HG02884 (cell line): ENCODE results near the gene TRIML1.

Experiments
- ATAC-seq: cut with Tn5 transposase; IDR thresholded peaks from one replicate; pipeline ENCODE4 v1.9.1; 2021; ENCODE audit warnings: mild to moderate bottlenecking, moderate library complexity; ENCODE audit not compliant: unreplicated experiment

Gene TRIML1, protein sequence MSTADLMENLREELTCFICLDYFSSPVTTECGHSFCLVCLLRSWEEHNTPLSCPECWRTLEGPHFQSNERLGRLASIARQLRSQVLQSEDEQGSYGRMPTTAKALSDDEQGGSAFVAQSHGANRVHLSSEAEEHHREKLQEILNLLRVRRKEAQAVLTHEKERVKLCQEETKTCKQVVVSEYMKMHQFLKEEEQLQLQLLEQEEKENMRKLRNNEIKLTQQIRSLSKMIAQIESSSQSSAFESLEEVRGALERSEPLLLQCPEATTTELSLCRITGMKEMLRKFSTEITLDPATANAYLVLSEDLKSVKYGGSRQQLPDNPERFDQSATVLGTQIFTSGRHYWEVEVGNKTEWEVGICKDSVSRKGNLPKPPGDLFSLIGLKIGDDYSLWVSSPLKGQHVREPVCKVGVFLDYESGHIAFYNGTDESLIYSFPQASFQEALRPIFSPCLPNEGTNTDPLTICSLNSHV

DNA sequence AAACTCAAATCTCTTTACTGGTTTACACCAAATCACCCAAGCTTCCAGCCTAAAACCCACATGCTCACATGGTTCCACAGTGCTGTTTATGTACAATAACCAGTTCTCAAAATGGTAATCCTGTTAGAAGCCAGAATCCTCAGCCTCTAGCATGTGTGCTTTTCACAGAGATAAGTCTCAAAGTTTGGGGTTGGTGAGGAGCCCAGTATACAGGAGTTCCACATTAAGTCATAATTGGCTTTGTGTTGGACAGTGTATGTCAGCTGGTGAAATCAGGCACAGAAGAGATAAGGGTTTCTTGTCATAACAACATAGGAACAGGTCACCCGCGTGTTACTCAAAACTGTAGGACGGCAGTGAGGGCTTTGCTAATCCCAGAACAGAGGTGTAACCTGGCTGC, at the start of gene TRIML1:
Gene TRIML1, plus strand, starts transcription at position 301 of the 400 bp plus-strand sequence. CDS start 118 bp downstream, outside the sequence.
- no peak for ATAC-seq

DNA sequence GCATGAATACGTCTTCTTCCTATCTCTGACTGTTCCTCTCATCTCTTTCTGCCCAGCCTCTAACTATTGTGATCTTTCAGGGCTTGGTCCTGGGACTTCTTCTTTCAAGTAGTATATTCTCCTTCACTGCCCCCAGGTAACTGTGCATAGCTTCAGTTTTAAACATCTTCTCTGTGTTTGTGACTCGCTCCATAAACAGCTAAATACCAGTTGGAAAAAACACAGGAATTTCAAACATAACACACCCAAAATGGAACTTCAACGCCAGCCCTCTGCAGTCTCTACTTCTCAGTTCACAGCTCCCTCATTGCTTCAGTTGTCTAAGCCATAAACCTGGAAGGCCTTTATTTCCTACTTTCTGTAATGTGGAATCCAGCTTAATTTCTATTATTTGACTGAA, 46.4 kb upstream of the TRIML1 start:
- ATAC-seq = no peak

DNA sequence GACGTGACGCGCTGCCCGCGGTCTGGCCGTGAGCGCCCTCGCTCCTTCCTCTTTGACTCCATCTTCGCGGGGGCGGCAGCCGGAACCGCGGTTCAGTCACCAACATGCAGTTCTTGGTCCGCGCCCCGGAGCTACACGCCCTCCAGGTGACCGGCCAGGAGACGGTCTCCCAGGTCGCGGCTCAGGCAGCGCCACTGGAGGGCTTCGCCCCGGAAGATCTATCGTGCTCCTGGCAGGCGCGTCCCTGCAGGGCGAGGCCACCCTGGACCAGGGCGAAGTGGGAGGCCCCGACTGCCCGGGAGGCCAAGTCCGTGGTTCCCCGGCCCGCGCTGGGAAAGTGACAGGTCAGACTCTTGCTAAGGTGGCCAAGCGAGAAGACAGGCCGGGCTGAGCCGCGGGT, 32.8 kb upstream of the TRIML1 start:
- ATAC-seq = no peak

DNA sequence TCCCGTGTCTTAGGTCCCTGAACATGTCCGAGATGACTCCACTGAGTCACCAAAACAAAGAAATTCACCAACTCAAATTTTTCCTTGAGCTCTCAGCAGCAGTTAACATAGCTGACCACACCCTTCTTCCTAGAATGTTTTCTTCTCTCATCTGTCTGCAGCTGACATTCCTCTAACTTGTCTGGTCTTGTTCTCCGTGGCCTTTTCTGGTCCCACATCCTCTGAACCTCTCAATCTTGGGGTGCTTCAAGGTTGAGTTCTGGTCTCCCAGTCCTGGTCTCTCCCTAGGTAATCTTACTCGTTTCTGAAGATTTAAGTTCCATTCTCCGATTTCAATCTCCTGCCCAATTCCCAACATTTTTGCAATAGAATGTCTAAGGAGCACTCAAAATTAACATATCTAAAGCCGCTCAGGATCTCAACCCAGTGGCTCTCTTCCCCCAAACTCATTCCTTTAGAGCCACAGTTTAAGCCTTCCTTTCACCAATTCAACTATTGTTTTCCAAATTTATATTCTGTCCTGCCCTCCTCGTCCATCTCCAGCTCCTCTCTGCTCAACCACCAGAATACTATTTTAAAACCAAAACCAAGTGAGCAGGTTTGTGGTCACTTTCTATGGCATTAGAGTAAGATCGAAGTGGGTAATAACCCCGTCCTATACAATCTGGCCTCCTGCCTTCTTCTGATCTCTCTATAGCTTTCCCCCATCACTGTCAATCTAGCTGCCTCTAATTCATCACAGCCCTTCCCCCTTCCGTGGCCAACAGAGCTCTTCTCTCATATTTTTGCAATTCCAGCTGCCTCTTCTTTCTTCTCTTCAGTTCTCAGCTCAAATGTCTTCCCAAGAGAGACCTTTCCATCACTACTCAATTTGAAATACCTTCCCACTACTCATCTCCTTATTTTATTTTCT, 31.1 kb upstream of the TRIML1 start:
- no peak for ATAC-seq

DNA sequence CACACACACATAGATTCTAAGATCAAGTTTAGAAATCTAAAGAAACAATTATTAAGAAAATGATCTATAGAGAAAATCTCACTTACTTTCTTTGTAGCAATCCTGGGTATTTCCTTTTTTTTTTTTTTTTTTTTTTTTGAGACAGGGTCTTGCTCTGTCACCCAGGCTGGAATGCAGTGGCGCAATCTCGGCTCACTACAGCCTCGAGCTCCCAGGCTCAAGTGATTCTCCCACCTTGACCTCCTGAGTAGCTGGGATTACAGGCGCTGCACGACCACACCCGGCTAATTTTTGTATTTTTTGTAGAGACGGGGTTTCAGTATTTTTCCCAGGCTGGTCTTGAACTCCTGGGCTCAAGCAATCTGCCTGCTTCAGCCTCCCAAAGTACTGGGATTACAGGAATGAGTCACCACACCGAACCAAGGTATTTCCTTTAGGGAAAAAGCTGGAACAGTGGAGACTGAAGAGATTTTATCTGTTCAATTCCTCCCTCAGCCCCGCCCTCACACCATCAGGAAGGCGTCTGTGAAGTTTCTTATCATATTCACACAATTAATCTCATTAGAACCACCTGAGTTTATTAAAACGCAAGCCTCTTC, 30.0 kb upstream of the TRIML1 start, which contains the start of gene TRIML2:
Gene TRIML2, minus strand, starts transcription at position 447 of the 599 bp plus-strand sequence. CDS start 4,235 bp downstream, outside the sequence.
- no peak for ATAC-seq

DNA sequence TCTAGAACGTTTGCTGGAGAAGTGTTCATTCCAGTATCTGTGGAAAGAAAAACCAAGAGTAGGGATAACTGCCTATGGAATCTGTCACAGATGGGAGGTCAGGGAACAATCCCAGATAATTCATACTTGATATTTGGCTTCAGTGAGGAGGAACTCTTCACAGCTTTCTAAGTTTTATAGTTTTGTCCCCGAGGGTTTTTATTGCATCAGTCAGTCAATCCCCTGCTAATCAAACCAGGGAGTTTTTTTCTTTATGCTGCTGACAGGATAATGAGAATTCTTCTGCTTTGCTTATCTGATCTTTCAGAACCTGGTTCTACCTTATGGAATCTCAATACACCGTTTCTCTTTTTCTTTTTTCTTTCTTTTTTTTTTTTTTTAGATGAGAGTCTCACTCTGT, 29.2 kb upstream of the TRIML1 start:
- no peak for ATAC-seq

DNA sequence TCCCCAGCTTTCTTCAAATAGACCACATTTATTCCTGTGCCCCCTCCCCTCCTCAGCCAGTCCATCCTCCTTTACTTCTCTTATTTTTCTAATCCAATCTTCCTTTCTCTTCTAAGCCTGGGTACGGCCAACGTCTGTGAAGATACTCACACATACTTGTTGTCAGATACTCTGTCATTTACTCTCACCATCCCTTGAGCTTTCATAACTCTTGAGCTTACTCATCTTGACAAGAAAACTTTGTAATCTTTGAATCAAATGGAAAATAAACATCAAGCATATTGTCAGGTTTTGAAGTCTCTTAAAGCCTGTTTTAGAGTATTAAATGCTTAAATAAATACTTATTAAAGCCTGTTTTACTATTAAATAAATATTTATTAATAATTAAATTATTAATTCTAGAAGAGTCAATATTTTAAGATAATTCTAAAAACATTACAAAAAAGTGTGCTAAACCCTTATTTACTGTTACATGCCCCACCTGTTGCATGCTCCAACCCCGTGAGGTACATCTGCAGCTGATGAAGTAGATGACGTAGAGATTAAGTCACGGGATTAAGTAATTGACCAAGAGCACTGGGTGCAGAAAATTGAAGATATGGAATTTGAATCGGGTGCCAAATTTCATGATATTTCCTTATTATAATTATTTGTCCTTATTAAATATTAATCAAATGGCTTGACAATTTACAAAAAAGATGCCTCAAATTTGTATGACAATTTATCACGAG, 28.3 kb upstream of the TRIML1 start:
- no peak for ATAC-seq

DNA sequence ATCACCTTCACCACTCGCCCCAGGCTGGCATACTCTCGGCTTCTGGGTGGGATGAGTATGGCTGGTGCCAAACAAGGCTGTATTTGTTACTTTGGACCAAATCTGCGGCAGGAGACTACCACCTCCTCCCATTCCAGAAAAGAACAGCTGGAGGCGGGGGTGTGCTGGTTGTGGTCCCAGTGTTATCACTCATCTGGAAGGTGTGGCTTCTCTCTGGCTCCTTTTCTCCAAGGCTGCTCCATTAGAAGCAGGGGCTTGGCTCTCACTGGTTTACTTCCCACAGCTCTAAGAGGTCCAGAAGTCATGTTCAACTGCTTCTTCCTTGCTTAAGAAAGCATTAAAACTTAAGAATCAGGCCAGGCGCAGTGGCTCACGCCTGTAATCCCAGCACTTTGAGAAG, 27.3 kb upstream of the TRIML1 start:
- ATAC-seq = no peak

DNA sequence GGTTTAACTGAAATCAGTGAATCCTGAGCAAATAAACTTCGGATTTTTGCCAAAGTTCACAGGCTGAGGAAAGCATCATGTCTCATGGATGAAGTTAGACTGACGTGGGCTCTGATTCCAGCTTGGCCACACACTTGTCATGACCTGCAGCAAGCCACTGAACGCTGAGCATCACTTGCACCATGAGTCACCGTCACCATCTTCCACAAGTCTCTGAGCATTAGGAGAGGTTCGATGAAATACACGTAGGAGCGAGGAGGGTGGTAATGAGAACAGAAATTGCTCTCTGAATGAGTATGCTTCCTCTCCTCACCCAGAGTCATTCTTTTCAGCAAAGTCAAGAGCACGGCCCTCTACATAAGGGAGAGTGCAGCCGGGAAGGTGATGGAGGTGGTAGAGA, 26.1 kb upstream of the TRIML1 start:
- no peak for ATAC-seq

DNA sequence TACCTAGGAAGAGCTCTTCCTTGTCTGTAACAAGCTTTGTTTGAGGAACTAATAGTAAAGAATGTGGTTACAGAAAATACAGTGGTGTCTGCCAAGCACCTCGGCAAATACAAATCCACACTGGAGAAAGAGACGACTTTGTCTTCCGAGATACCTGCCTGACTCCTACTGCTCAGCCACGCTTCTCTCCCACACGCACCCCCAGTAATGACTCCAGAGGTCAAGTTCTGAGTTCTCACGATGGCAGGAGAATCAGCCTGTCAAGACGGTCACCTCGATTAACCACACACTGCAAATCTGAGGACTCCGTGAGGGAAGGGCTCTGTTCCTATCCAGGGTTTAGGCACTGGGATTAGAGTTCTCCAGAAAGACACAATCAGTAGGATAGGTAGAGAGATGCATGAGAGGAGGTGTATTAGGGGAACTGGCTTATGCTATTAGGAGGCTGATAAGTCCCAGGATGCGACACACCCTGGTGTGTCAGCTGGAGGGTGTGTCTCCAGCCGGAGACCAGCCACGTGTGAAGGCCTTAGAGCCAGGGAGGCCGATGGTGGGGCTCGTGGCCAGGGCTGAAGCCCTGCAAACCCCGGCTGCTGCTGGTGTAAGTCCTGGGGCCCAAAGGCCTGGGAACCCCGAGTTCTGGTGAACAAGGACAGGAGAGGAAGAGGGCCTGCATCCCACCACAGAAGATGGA, 21.5 kb upstream of the TRIML1 start:
- no peak for ATAC-seq

DNA sequence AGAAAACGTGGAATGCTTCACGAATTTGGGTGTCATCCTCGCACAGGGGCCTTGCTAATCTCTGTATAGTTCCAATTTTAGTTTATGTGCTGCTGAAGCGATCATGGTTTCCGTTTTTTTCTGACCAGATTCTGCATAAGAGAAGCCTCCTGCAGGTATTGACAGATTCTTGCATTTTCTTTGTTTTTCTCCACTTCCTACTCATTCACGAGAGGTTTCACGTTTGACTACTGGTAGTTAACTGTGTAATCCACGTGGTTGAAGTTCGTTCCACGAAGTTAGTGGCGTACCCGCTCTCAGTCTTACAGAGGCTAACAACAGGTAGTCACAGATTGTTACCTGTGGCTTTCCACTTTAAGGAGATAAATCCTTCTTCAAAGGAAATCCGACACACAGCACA, 17.7 kb upstream of the TRIML1 start:
- no peak for ATAC-seq

DNA sequence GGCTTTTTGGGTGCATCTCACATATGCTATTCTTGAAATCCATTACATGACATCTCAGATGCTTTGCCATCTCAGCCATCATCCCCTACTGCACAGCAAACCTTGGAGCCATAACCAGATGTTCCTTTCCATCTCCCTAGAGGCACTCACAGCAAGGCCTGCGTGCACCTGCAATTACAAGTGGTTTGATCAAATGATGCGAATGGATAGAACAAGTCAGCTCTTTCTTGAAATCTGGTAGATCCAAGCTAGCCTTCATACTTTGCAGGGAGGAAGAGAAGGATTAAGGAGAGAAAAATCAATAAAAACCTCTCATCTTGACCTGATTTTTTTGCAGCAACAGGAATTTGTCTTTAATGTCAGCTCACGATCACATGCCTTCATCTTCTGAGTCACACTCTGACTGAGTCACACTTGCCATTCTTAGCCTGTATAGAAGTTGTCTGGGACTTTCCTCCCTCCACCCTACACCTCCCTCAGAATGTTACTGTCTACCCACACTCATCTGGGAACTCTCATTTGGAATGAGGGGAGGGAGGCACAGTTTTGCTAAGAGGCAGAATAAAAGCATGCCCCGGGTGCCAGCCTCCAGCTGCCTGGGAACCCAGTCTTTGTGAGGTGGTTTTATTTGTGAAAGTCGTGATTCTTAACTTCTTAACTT, 11.9 kb upstream of the TRIML1 start:
- no peak for ATAC-seq

DNA sequence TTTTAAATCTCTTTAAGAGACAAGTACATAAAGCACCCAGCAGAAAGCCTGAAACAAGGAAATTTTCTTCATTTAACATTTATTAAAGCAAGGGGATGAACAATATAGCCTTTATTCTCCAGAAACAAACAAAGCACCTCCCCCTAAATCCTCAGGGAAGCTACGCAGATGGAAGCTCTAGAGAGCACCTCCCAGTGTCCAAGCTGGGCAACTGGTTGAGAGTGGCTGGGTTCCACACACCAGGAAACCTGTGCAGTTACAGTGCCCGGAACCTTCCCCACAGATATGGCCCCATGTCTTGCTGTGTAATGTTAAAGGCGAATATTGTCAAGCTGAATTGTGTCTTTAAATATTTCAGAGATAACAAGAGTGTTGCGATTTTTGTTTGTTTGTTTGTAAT, 8.9 kb upstream of the TRIML1 start:
- ATAC-seq = no peak

DNA sequence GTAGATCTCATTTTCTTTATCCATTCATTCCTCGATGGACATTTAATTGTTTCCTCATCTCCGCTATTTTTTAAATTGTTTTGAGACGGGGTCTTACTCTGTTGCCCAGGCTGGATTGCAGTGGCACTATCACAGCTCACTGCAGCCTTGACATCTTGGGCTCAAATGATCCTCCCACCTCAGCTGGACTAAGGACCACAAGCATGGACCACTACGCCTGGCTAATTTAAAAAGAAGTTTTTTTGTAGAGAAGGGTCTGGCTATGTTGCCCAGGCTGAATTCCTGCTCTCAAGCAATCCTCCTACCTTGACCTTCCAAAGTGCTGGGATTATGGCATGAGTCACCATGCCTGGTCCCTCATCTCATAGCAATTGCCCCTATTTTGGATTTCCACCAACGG, 7.0 kb upstream of the TRIML1 start:
- ATAC-seq = no peak

DNA sequence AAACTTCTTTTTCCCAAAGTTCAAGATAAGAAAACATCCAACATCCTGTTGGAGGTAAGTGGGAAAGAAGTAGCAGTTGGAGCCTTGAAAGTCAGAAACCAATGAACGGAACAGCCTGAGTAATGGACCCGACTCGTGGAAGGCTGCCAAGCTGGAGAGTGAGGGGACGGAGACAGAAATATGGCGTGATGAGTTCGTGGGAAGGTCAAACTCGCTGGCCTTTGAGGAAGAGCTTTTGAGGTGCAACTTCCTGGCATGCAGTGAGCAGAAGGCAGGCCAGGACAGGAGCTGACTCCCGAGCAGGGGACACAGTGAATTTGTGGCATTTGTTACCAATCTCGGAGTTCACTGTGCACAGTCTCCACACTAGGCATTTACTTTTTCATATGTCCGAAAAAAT, 1.0 kb upstream of the TRIML1 start:
- no peak for ATAC-seq

DNA sequence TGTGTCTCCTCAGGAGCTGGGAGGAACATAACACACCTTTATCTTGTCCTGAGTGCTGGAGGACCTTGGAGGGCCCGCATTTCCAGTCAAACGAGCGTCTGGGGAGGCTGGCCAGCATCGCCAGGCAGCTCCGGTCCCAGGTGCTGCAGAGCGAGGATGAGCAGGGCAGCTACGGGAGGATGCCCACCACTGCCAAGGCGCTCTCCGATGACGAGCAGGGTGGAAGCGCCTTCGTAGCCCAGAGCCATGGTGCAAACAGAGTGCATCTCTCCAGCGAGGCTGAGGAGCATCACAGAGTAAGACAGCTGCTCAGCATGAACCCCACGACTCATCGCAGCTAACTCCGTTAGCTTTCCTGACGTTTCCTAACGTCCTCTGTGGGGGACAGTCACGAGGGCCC, 430 bp downstream of the TRIML1 start:
- no peak for ATAC-seq

DNA sequence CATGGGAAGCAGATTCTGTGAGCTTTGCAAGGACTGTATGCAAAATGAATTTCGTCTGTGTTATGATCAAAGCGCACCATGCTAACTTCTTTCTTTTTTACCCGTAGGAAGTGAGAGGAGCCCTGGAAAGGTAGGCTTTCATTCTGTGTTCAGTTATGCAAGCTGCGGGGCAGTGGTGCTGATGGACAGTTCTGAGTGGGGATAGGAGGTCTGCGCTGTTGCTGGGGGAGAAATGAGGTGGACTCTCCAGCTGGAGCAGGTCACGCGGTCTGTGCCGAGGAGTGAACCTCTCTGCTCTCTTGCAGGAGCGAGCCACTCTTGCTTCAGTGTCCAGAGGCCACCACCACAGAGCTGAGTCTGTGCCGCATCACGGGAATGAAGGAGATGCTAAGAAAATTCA, 4.5 kb downstream of the TRIML1 start:
- ATAC-seq = no peak

DNA sequence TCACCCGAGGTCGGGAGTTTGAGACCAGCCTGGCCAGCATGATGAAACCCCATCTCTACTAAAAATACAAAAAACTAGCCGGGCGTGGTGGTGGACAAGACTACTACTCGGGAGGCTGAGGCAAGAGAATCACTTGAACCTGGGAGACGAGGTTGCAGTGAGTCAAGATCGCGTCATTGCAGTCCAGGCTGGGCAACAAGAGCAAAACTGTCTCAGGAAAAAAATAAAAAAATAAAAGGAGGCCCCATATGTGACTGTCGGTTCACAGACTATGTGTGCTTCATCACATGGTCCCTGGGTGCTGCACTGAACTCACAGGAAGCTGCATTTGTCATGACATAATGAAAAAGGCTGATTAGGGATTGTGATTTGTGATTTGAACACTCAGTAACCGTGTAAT, 6.4 kb downstream of the TRIML1 start:
- no peak for ATAC-seq

DNA sequence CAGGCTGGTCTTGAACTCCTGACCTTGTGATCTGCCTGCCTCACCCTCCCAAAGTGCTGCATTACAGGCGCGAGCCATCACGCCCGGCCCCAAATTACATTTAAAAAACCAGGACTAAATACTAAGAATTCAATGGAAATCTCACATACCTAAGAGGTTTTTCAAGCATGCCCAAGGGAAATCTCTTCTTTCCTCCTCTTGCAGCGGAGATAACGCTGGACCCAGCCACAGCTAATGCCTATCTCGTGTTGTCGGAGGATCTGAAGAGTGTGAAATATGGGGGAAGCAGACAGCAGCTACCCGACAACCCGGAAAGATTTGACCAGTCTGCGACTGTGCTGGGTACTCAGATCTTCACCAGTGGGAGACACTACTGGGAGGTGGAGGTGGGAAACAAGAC, 7.4 kb downstream of the TRIML1 start:
- no peak for ATAC-seq

DNA sequence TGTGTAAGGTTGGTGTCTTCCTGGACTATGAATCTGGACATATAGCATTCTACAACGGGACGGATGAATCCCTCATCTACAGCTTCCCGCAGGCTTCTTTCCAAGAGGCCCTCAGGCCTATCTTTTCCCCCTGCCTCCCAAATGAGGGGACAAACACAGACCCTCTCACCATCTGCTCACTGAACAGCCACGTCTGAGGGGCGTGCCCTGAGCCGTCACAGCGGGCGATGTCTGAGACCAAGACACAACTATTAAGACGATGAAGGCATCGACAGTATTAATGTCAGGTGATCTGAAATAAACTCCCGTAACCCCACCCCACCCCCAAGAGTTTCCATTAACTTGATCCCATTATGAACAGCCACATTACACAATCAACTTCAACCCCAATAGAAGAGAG, 7.9 kb downstream of the TRIML1 start:
- no peak for ATAC-seq
